Hypothalamus (tissue), 51 donors: Measurements from ENCODE around the gene MSI2.
"Not testable (repeated sequence)": the region's sequence is repeated elsewhere in the genome, so short reads cannot be mapped to it uniquely, and the experiment has no call there.

Experiments
- DNase-seq, 51 donors: peaks; one replicate each; lab custom pipeline; 2025; lab: John Stamatoyannopoulos, UW

MSI2 gene

GRCh38 chr17:57288773-57289121, 32.4 kb downstream of the MSI2 start:
- DNase-seq, result peak in 12 of 51 donors; percentile 16 to 42 (median 26)

- no peak for DNase-seq
These were observed 32.8 kb downstream of the MSI2 start for GRCh38 chr17:57289130-57289529.

GRCh38 chr17:57289613-57290012, 33.3 kb downstream of the MSI2 start:
- peak in 1 of 51 donors; percentile 14 for DNase-seq

- no peak for DNase-seq
These were observed 34.7 kb downstream of the MSI2 start for GRCh38 chr17:57290981-57291380.

GRCh38 chr17:57292091-57292490, 35.8 kb downstream of the MSI2 start:
- DNase-seq, result no peak

GRCh38 chr17:57293077-57293476, 36.8 kb downstream of the MSI2 start:
- no peak for DNase-seq

GRCh38 chr17:57294101-57294500, 37.8 kb downstream of the MSI2 start:
- DNase-seq, result no peak

- no peak for DNase-seq
These were observed 38.5 kb downstream of the MSI2 start for GRCh38 chr17:57294629-57295501.

- no peak for DNase-seq
These were observed 39.3 kb downstream of the MSI2 start for GRCh38 chr17:57295526-57296023.

GRCh38 chr17:57296231-57296630, 39.9 kb downstream of the MSI2 start:
- DNase-seq, result no peak

- DNase-seq, result no peak
These were observed 42.9 kb downstream of the MSI2 start for GRCh38 chr17:57299176-57299575.

GRCh38 chr17:57300592-57300991, 44.3 kb downstream of the MSI2 start:
- DNase-seq, result not testable (repeated sequence)

GRCh38 chr17:57302690-57303465, 46.6 kb downstream of the MSI2 start:
- no peak for DNase-seq

- no peak for DNase-seq
These were observed 48.9 kb downstream of the MSI2 start for GRCh38 chr17:57305144-57305728.

GRCh38 chr17:57305908-57306504, 49.7 kb downstream of the MSI2 start:
- no peak for DNase-seq

GRCh38 chr17:57308543-57309186, 52.3 kb downstream of the MSI2 start:
- DNase-seq, result no peak

- no peak for DNase-seq
These were observed 53.2 kb downstream of the MSI2 start for GRCh38 chr17:57309479-57309878.

- DNase-seq, result no peak
These were observed 55.2 kb downstream of the MSI2 start for GRCh38 chr17:57311281-57312216.

GRCh38 chr17:57312242-57312641, 55.9 kb downstream of the MSI2 start:
- no peak for DNase-seq
